A673 (cell line): ENCODE results near the gene GBGT1. TPM values are rescaled to one million over a fixed set of nuclear protein-coding genes. Genes with fewer than 3 reads are reported as not detected.

Experiments used
- BruUV-seq: library from RNA; stranded (reverse); fragments of 400-500 nt; replicated peaks from 2 replicates; lab custom pipeline; 2021; lab: Mats Ljungman, UMichigan
- CTCF ChIA-PET: fragments of 300-600 bp; sonication (Branson Sonifier 250); formaldehyde crosslinking; loops from one replicate; lab custom pipeline; 2022; ENCODE audit warnings: antibody characterized with exemption; lab: Charles Lee
- POLR2A ChIA-PET: fragments of 300-600 bp; sonication (Branson Sonifier 250); formaldehyde crosslinking; loops from one replicate; lab custom pipeline; 2022; ENCODE audit warnings: antibody characterized with exemption; ENCODE audit not compliant: low non-redundant PET; lab: Charles Lee
- DNase-seq: peaks from one replicate; pipeline ENCODE4 v3.0.0-alpha.2; 2015; ENCODE audit warnings: low spot score
- H3K27ac ChIP-seq: fragments of 200-600 bp; sonication (generic); 2 replicates; pipeline ENCODE4 v1.5.1; 2016; ENCODE audit warnings: mixed run types, low read depth, mild to moderate bottlenecking, mixed read lengths, antibody characterized with exemption, low read length; ENCODE audit not compliant: poor library complexity, severe bottlenecking
- H3K27me3 ChIP-seq: fragments of 200-600 bp; sonication (generic); replicated peaks from 2 replicates; pipeline ENCODE4 v1.6.1; 2017; ENCODE audit warnings: mixed run types, low read depth, mild to moderate bottlenecking, mixed read lengths, antibody characterized with exemption, low read length; ENCODE audit not compliant: insufficient read depth, poor library complexity
- H3K36me3 ChIP-seq: fragments of 200-600 bp; sonication (generic); 2 replicates; pipeline ENCODE4 v1.6.1; 2016; ENCODE audit warnings: mixed run types, mild to moderate bottlenecking, mixed read lengths, antibody characterized with exemption, low read length; ENCODE audit not compliant: insufficient read depth, poor library complexity, severe bottlenecking
- H3K4me1 ChIP-seq: fragments of 200-600 bp; sonication (generic); 2 replicates; pipeline ENCODE4 v1.6.1; 2017; ENCODE audit warnings: mixed run types, mild to moderate bottlenecking, mixed read lengths, antibody characterized with exemption, low read length; ENCODE audit not compliant: insufficient read depth, poor library complexity, severe bottlenecking
- H3K4me3 ChIP-seq: fragments of 200-600 bp; sonication (generic); 2 replicates; pipeline ENCODE4 v1.5.1; 2016; ENCODE audit warnings: low read depth, mixed run types, mild to moderate bottlenecking, mixed read lengths, low read length; ENCODE audit not compliant: poor library complexity, severe bottlenecking
- H3K9me3 ChIP-seq: fragments of 200-600 bp; sonication (generic); 2 replicates; pipeline ENCODE4 v1.6.1; 2016; ENCODE audit warnings: mixed run types, low read depth, mild to moderate bottlenecking, mixed read lengths, antibody characterized with exemption, low read length; ENCODE audit not compliant: poor library complexity, severe bottlenecking
- EZH2 ChIP-seq: fragments of 200-600 bp; sonication (generic); IDR thresholded peaks from 2 replicates; pipeline ENCODE4 v1.6.1; 2017; ENCODE audit warnings: borderline replicate concordance, low read depth, mild to moderate bottlenecking, mixed read lengths, antibody characterized with exemption, low read length; ENCODE audit not compliant: poor library complexity, severe bottlenecking
- intact Hi-C: fragments of 100-400 bp; cut with micrococcal nuclease; formaldehyde crosslinking; loops from one replicate; pipeline ENCODE4 v1.10.0; 2022; ENCODE audit not compliant: unreplicated experiment
- total RNA-seq: library from RNA; stranded (reverse); gene quantifications from 2 replicates; pipeline ENCODE4 v1.2.3, GENCODE V29; 2021
- TF ChIP-seq, protein P1 (sequence below): fragments of 300-800, 200-600 bp; sonication (generic); conservative IDR thresholded peaks from 2 replicates; pipeline ENCODE4 v1.5.1; 2017; ENCODE audit warnings: low read depth, mild to moderate bottlenecking, antibody characterized with exemption, low read length, moderate library complexity, mixed read lengths

Gene GBGT1
- total RNA-seq, 1 experiment from 2014 or later = 1.8 TPM

DNA sequence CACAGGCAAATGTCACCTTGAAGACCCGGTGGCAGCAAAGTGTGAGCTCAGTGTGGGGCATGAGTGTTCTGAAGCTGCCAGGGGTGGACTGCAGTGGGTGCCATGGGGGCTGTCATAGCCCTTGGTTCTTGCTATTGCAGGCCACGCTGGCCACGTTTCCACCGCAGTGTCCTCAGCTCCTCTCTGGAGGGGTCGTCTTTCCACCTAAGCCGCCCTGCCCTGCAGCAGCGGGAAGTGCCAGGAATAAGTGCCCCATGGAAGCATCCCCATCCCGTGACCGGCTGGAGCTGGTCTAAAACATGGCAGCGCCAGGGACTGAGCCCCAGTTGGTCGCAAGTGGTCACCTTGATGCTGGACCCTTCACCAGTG is 38.4 kb upstream of the GBGT1 start:
- no peak for DNase-seq
- CTCF ChIA-PET = no interaction called here
- Histone ChIP-seq H3K27me3 (peaks cover 31% of the 10 kb centered on the region), H3K4me3 (no peak overlapping the region), H3K4me1 (no peaks in the 10 kb centered on the region), H3K36me3 (no peaks in the 10 kb centered on the region), H3K9me3 (no peaks in the 10 kb centered on the region), H3K27ac (no peak overlapping the region)
- intact Hi-C loops = no loop called here
- POLR2A ChIA-PET = no interaction called here
- BruUV-seq = no TSS peak
- TF ChIP-seq EZH2 = no peak
- TF ChIP-seq, protein P1, sequence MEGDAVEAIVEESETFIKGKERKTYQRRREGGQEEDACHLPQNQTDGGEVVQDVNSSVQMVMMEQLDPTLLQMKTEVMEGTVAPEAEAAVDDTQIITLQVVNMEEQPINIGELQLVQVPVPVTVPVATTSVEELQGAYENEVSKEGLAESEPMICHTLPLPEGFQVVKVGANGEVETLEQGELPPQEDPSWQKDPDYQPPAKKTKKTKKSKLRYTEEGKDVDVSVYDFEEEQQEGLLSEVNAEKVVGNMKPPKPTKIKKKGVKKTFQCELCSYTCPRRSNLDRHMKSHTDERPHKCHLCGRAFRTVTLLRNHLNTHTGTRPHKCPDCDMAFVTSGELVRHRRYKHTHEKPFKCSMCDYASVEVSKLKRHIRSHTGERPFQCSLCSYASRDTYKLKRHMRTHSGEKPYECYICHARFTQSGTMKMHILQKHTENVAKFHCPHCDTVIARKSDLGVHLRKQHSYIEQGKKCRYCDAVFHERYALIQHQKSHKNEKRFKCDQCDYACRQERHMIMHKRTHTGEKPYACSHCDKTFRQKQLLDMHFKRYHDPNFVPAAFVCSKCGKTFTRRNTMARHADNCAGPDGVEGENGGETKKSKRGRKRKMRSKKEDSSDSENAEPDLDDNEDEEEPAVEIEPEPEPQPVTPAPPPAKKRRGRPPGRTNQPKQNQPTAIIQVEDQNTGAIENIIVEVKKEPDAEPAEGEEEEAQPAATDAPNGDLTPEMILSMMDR = no peak

DNA sequence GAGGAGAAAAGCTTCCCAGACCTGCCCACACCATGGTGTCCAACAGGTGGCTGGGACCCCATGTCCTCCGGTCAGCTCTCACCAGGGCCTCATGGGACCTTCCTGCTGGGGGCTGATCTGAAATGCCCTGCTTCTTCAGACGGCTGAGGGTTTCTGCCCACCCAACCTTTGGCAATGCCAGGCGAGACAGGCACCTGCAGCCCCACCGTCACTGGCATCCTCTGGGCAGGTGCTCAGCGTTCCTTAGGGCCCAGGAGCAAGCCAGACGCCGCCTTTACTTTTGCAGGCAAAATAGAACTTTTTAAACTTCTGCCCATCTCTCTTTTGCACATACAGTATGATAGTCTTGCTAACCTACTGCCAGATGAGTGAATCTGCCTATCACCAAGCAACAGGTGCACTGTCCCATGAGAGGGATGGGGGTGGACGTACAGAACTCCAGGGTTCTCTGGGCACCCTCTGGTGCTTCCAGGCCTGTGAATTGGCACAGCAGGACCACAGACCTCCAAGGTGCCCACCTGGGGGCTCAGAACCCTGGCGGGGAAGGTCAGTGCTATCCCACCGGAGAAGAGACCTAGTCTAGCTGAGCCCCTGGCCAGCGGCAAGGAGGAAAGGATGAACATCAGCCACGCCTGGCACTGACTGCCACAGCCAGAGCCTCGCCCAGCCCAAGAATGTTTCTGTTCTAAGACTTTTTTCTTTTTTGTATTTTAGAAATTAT is 37.9 kb upstream of the GBGT1 start:
- ChIA-PET POLR2A (no interaction called here), CTCF (interaction anchor here (1.2 kb wide), 1 partner anchor 16 kb away, joined by 5 read pairs; no protein-coding TSS in a partner anchor)
- Histone ChIP-seq H3K4me3 (no peak overlapping the region), H3K4me1 (no peaks in the 10 kb centered on the region), H3K9me3 (no peaks in the 10 kb centered on the region), H3K27me3 (peaks cover 31% of the 10 kb centered on the region), H3K27ac (no peak overlapping the region), H3K36me3 (no peaks in the 10 kb centered on the region)
- DNase-seq = no peak
- BruUV-seq = no TSS peak
- intact Hi-C loops = no loop called here
- no peak for TF ChIP-seq EZH2
- TF ChIP-seq, protein P1 = no peak

- TF ChIP-seq EZH2 = no peak
- TF ChIP-seq, protein P1 = no peak
- H3K4me3 ChIP-seq = no peak overlapping the region
- POLR2A ChIA-PET = no interaction called here
- H3K27me3 ChIP-seq = peaks cover 31% of the 10 kb centered on the region
- H3K27ac ChIP-seq = no peak overlapping the region
- BruUV-seq = no TSS peak
- intact Hi-C loops = no loop called here
- no peaks in the 10 kb centered on the region for H3K4me1 ChIP-seq
- no peaks in the 10 kb centered on the region for H3K36me3 ChIP-seq
- DNase-seq = no peak
- CTCF ChIA-PET = interaction anchor here (1.2 kb wide), 1 partner anchor 15 kb away, joined by 5 read pairs; no protein-coding TSS in a partner anchor
- no peaks in the 10 kb centered on the region for H3K9me3 ChIP-seq
Measured at GRCh38 chr9:133200631-133201030, 36.9 kb upstream of the GBGT1 start.
